HepG2 (cell line): Measurements from ENCODE around the gene EHBP1. TPM values are rescaled to one million over a fixed set of nuclear protein-coding genes. Genes with fewer than 3 reads are reported as not detected.

Experiments
- BCL6 ChIP-seq: IDR thresholded peaks from 2 replicates; pipeline ENCODE4 v1.6.1; 2016; ENCODE audit warnings: missing genetic modification reagents, missing compliant biosample characterization
- EED ChIP-seq: sonication (generic); formaldehyde crosslinking; IDR thresholded peaks from 2 replicates; pipeline ENCODE4 v1.5.0; 2020; ENCODE audit warnings: mild to moderate bottlenecking, missing genetic modification reagents
- HOXA3 ChIP-seq: sonication (generic); formaldehyde crosslinking; IDR thresholded peaks from 2 replicates; pipeline ENCODE4 v1.5.0; 2020; ENCODE audit warnings: missing genetic modification reagents
- IKZF5 ChIP-seq: IDR thresholded peaks from 2 replicates; pipeline ENCODE4 v1.6.1; 2018; ENCODE audit warnings: missing genetic modification reagents, mild to moderate bottlenecking, missing compliant biosample characterization
- KDM5A ChIP-seq: fragments of 200-600 bp; sonication (generic); IDR thresholded peaks from 2 replicates; pipeline ENCODE4 v1.7.0; 2018; ENCODE audit warnings: antibody characterized with exemption, mild to moderate bottlenecking, low read length, borderline replicate concordance
- MED1 ChIP-seq: sonication (generic); formaldehyde crosslinking; IDR thresholded peaks from 2 replicates; pipeline ENCODE4 v1.4.0; 2020; ENCODE audit warnings: missing genetic modification reagents
- MTERF4 ChIP-seq: sonication (generic); formaldehyde crosslinking; IDR thresholded peaks from 2 replicates; pipeline ENCODE4 v1.8.0; 2023; ENCODE audit warnings: mild to moderate bottlenecking, missing genetic modification reagents
- MXD4 ChIP-seq: IDR thresholded peaks from 2 replicates; pipeline ENCODE4 v1.6.1; 2016; ENCODE audit warnings: mild to moderate bottlenecking, missing biosample characterization, missing genetic modification reagents
- PCBP2 ChIP-seq: fragments of 200-400 bp; formaldehyde crosslinking; optimal IDR thresholded peaks from 2 replicates; pipeline ENCODE3; 2018; ENCODE audit warnings: low read length, low read depth; ENCODE audit not compliant: poor library complexity, severe bottlenecking
- PHF8 ChIP-seq: sonication (generic); formaldehyde crosslinking; IDR thresholded peaks from 2 replicates; pipeline ENCODE4 v1.5.0; 2020; ENCODE audit warnings: missing genetic modification reagents
- PRDM4 ChIP-seq: sonication (generic); formaldehyde crosslinking; IDR thresholded peaks from 2 replicates; pipeline ENCODE4 v1.9.0; 2021; ENCODE audit warnings: missing genetic modification reagents, borderline replicate concordance
- RXRA ChIP-seq: sonication (generic); formaldehyde crosslinking; IDR thresholded peaks from 2 replicates; pipeline ENCODE4 v1.5.1; 2020; ENCODE audit warnings: missing genetic modification reagents
- SALL2 ChIP-seq: sonication (generic); formaldehyde crosslinking; IDR thresholded peaks from 2 replicates; pipeline ENCODE4 v1.8.1; 2023; ENCODE audit warnings: mild to moderate bottlenecking, missing genetic modification reagents, inconsistent platforms
- SP5 ChIP-seq: IDR thresholded peaks from 2 replicates; pipeline ENCODE4 v1.6.1; 2016; ENCODE audit warnings: low read depth, borderline replicate concordance
- TERF1 ChIP-seq: sonication (generic); formaldehyde crosslinking; IDR thresholded peaks from 2 replicates; pipeline ENCODE4 v1.8.0; 2022; ENCODE audit warnings: mild to moderate bottlenecking, missing genetic modification reagents, moderate library complexity
- USF2 ChIP-seq, 2 experiments: sonication (generic) in 1 of 2; formaldehyde crosslinking in 1 of 2; IDR thresholded peaks; 2 replicates each; pipeline versions ENCODE4 v1.5.1 to v1.6.1; 2011 to 2020; ENCODE audit warnings: borderline replicate concordance in 1 of 2, low read depth in 1 of 2, low read length in 1 of 2, mild to moderate bottlenecking in 1 of 2, missing genetic modification reagents in 1 of 2, moderate library complexity in 1 of 2
- ZBTB7B ChIP-seq: sonication (generic); formaldehyde crosslinking; IDR thresholded peaks from 2 replicates; pipeline ENCODE4 v1.4.0; 2020; ENCODE audit warnings: missing genetic modification reagents
- ZBTB8A ChIP-seq: sonication (generic); formaldehyde crosslinking; IDR thresholded peaks from 2 replicates; pipeline ENCODE4 v1.4.0; 2020; ENCODE audit warnings: mild to moderate bottlenecking, low read depth, missing genetic modification reagents, borderline replicate concordance
- ZMYM2 ChIP-seq: sonication (generic); formaldehyde crosslinking; IDR thresholded peaks from 2 replicates; pipeline ENCODE4 v1.8.0; 2022; ENCODE audit warnings: mild to moderate bottlenecking, missing genetic modification reagents
- ZNF12 ChIP-seq: sonication (generic); formaldehyde crosslinking; IDR thresholded peaks from 2 replicates; pipeline ENCODE4 v1.5.0; 2020; ENCODE audit warnings: missing genetic modification reagents
- ZNF33A ChIP-seq: sonication (generic); formaldehyde crosslinking; IDR thresholded peaks from 2 replicates; pipeline ENCODE4 v1.5.1; 2020; ENCODE audit warnings: missing genetic modification reagents, mild to moderate bottlenecking, moderate library complexity, borderline replicate concordance
- ZNF446 ChIP-seq: sonication (generic); formaldehyde crosslinking; IDR thresholded peaks from 2 replicates; pipeline ENCODE4 v1.5.0; 2020; ENCODE audit warnings: mild to moderate bottlenecking, missing genetic modification reagents
- ZNF841 ChIP-seq: sonication (generic); formaldehyde crosslinking; IDR thresholded peaks from 2 replicates; pipeline ENCODE4 v1.8.1; 2023; ENCODE audit warnings: missing genetic modification reagents, borderline replicate concordance
- ZSCAN31 ChIP-seq: sonication (generic); formaldehyde crosslinking; IDR thresholded peaks from 2 replicates; pipeline ENCODE4 v1.5.0; 2020; ENCODE audit warnings: low read depth, mild to moderate bottlenecking, missing genetic modification reagents
- polyA plus RNA-seq, 8 experiments: library from polyadenylated mRNA; depleted of rRNA in 3 of 8; stranded (reverse) in 7 of 8; unstranded in 1 of 8; fragments of >200 nt; fragmentation: Illumina TruSeq in 4 of 8; extraction: Trizol in 4 of 8; gene quantifications; 2 replicates each; pipeline versions ENCODE4 v1.2.1 to v1.2.3, GENCODE V29; 2011 to 2016; ENCODE audit warnings: low read depth in 4 of 8, missing spikeins in 1 of 8, mixed read lengths in 1 of 8; ENCODE audit not compliant: insufficient read depth in 1 of 8
- total RNA-seq, 5 experiments: library from RNA; depleted of rRNA; stranded (reverse); fragments of >200 nt; fragmentation: Illumina TruSeq; extraction: Trizol; gene quantifications; 2 replicates each; pipeline ENCODE4 v1.2.3, GENCODE V29; 2016; ENCODE audit warnings: low read depth in 1 of 5

Gene EHBP1
- total and polyA plus RNA-seq, 2 of the 13 experiments (the other 11 are each of a cell fraction or from before 2014, with no cell fraction given), result 93.5 to 146 TPM

GRCh38 chr2:62672601-62673000, 32.9 kb upstream of the EHBP1 start (continued):
- TF ChIP-seq TERF1 (CRISPR knock-in tag), result no peak
- no peak for TF ChIP-seq HOXA3
- no peak for TF ChIP-seq ZNF33A (CRISPR knock-in tag)
- TF ChIP-seq MTERF4, result no peak
- TF ChIP-seq ZSCAN31 (CRISPR knock-in tag), result no peak
- TF ChIP-seq ZNF446 (CRISPR knock-in tag), result no peak
- no peak for TF ChIP-seq ZNF12 (CRISPR knock-in tag)
- no peak for TF ChIP-seq USF2 (IDR thresholded peaks at IDR 0.05; ENCODE audit: low read depth, low read length)
- no peak for TF ChIP-seq USF2 (CRISPR knock-in tag; IDR thresholded peaks at IDR 0.05; ENCODE audit: borderline replicate concordance)
- no peak for TF ChIP-seq PCBP2
- no peak for TF ChIP-seq PHF8 (CRISPR knock-in tag)
- no peak for TF ChIP-seq PRDM4 (CRISPR knock-in tag)
- no peak for TF ChIP-seq SP5 (CRISPR knock-in tag)
- TF ChIP-seq MED1 (CRISPR knock-in tag), result 0 out of 2 replicates have a peak, but pooled peaks have one; percentile 22
- TF ChIP-seq ZNF841 (CRISPR knock-in tag), result no peak
- no peak for TF ChIP-seq ZBTB8A (CRISPR knock-in tag)
- no peak for TF ChIP-seq ZMYM2 (CRISPR knock-in tag)
- TF ChIP-seq KDM5A, result no peak
- TF ChIP-seq BCL6 (CRISPR knock-in tag), result peak; percentile 56
- TF ChIP-seq ZBTB7B (CRISPR knock-in tag), result peak; percentile 55; the same call in 1 of the 2 replicates
- TF ChIP-seq SALL2, result no peak
- no peak for TF ChIP-seq EED
- no peak for TF ChIP-seq MXD4
- TF ChIP-seq IKZF5 (CRISPR knock-in tag), result no peak
- TF ChIP-seq RXRA (CRISPR knock-in tag), result no peak
